ENCODE data around the gene CA12. TPM values are rescaled to one million over a fixed set of nuclear protein-coding genes. Genes with fewer than 3 reads are reported as not detected.
"Not testable (repeated sequence)": the region's sequence is repeated elsewhere in the genome, so short reads cannot be mapped to it uniquely, and the experiment has no call there.

Gene CA12
- total RNA-seq, 1 donor from 2014 or later: 89.6 TPM

- intact Hi-C loops (cut with DNase I): no loop called here
These were observed 39.8 kb upstream of the CA12 start for GRCh38 chr15:63421433-63421832.

GRCh38 chr15:63420333-63420747 lies 38.7 kb upstream of the CA12 start:
- no peak for DNase-seq (ENCODE audit: extremely low spot score in 2 of 2)
- H3K27ac ChIP-seq: no peak overlapping the region
- H3K4me3 ChIP-seq: no peak overlapping the region
- H3K36me3 ChIP-seq: no peaks in the 10 kb centered on the region
- H3K27me3 ChIP-seq: no peaks in the 10 kb centered on the region
- no peak for TF ChIP-seq CTCF (IDR thresholded peaks at IDR 0.05)
- TF ChIP-seq POLR2A (IDR thresholded peaks at IDR 0.05): no peak
- TF ChIP-seq POLR2AphosphoS5 (IDR thresholded peaks at IDR 0.05; ENCODE audit: insufficient read depth in 1 of 2, low read depth in 1 of 2): no peak
- no peaks in the 10 kb centered on the region for H3K4me1 ChIP-seq
- no peaks in the 10 kb centered on the region for H3K9me3 ChIP-seq
- intact Hi-C loops (cut with DNase I): no loop called here

More at GRCh38 chr15:63421433-63421832, 39.8 kb upstream of the CA12 start:
- Histone ChIP-seq H3K27ac (no peak overlapping the region), H3K27me3 (no peaks in the 10 kb centered on the region), H3K4me3 (no peak overlapping the region), H3K36me3 (no peaks in the 10 kb centered on the region), H3K9me3 (no peaks in the 10 kb centered on the region), H3K4me1 (no peaks in the 10 kb centered on the region)
- no peak for TF ChIP-seq POLR2AphosphoS5 (IDR thresholded peaks at IDR 0.05; ENCODE audit: insufficient read depth in 1 of 2, low read depth in 1 of 2)
- TF ChIP-seq CTCF (IDR thresholded peaks at IDR 0.05): no peak
- TF ChIP-seq POLR2A (IDR thresholded peaks at IDR 0.05): no peak
- DNase-seq (ENCODE audit: extremely low spot score in 2 of 2): no peak

- TF ChIP-seq CTCF (IDR thresholded peaks at IDR 0.05): no peak
- TF ChIP-seq POLR2AphosphoS5 (IDR thresholded peaks at IDR 0.05; ENCODE audit: insufficient read depth in 1 of 2, low read depth in 1 of 2): no peak
- TF ChIP-seq POLR2A (IDR thresholded peaks at IDR 0.05): no peak
- intact Hi-C loops (cut with DNase I): no loop called here
- H3K27me3 ChIP-seq: no peaks in the 10 kb centered on the region
- no peaks in the 10 kb centered on the region for H3K4me1 ChIP-seq
- no peak overlapping the region for H3K27ac ChIP-seq
- H3K9me3 ChIP-seq: no peaks in the 10 kb centered on the region
- no peak for DNase-seq (ENCODE audit: extremely low spot score in 2 of 2)
- H3K36me3 ChIP-seq: no peaks in the 10 kb centered on the region
- no peak overlapping the region for H3K4me3 ChIP-seq
These were observed 37.2 kb upstream of the CA12 start for GRCh38 chr15:63418811-63419210.

- intact Hi-C loops (cut with DNase I): no loop called here
- no peaks in the 10 kb centered on the region for H3K27me3 ChIP-seq
- no peak overlapping the region for H3K27ac ChIP-seq
- no peaks in the 10 kb centered on the region for H3K4me1 ChIP-seq
- H3K9me3 ChIP-seq: no peaks in the 10 kb centered on the region
- no peaks in the 10 kb centered on the region for H3K36me3 ChIP-seq
- no peak overlapping the region for H3K4me3 ChIP-seq
- no peak for DNase-seq (ENCODE audit: extremely low spot score in 2 of 2)
- TF ChIP-seq CTCF (IDR thresholded peaks at IDR 0.05) (no peak), POLR2AphosphoS5 (IDR thresholded peaks at IDR 0.05; ENCODE audit: insufficient read depth in 1 of 2, low read depth in 1 of 2) (no peak), POLR2A (IDR thresholded peaks at IDR 0.05) (no peak)
These were observed 36.1 kb upstream of the CA12 start for GRCh38 chr15:63417721-63418120.

GRCh38 chr15:63417274-63417673 lies 35.6 kb upstream of the CA12 start:
- intact Hi-C loops (cut with DNase I): not testable (repeated sequence)

More at GRCh38 chr15:63417274-63417673, 35.6 kb upstream of the CA12 start:
- H3K9me3 ChIP-seq; DNase-seq (ENCODE audit: extremely low spot score in 2 of 2); H3K4me1 ChIP-seq; H3K4me3 ChIP-seq; H3K36me3 ChIP-seq; H3K27me3 ChIP-seq; H3K27ac ChIP-seq: not testable (repeated sequence)

All from vagina (tissue), 2 donors.